Measurements from ENCODE around the gene SPRR2E. TPM values are rescaled to one million over a fixed set of nuclear protein-coding genes. Genes with fewer than 3 reads are reported as not detected.
"Not testable (repeated sequence)": the region's sequence is repeated elsewhere in the genome, so short reads cannot be mapped to it uniquely, and the experiment has no call there.

Gene SPRR2E
- total RNA-seq, 5 donors from 2014 or later (not counting 1 experiment from before 2014, with no cell fraction given): not detected

GRCh38 chr1:153056111-153056510, 38.2 kb downstream of the SPRR2E start:
- H3K4me1 Mint-ChIP-seq; H3K36me3 ChIP-seq (ENCODE audit: control insufficient read depth in 2 of 2, extremely low read depth in 1 of 2, insufficient read depth in 1 of 2, low read length in 1 of 2); H3K4me3 Mint-ChIP-seq; H3K9me3 ChIP-seq; H3K9me3 Mint-ChIP-seq; CTCF ChIA-PET; POLR2A ChIA-PET; H3K27ac ChIP-seq (ENCODE audit: low read length); H3K27ac Mint-ChIP-seq; ATAC-seq (replicated peaks in 1 of 4); H3K4me3 ChIP-seq (ENCODE audit: control insufficient read depth in 1 of 2, extremely low read depth in 1 of 2, low read length in 1 of 2); H3K27me3 ChIP-seq (replicated peaks in 1 of 2; ENCODE audit: control insufficient read depth in 2 of 2, extremely low read depth in 1 of 2, insufficient read depth in 2 of 2, low read length in 1 of 2); DNase-seq; H3K36me3 Mint-ChIP-seq; H3K4me1 ChIP-seq (ENCODE audit: control insufficient read depth in 1 of 2, extremely low read depth in 1 of 2, insufficient read depth in 2 of 2, low read length in 2 of 2): not testable (repeated sequence)
- H3K27me3 Mint-ChIP-seq: peaks cover 24 to 38% of the 10 kb centered on the region in 2 donors
- WGBS (ENCODE audit: insufficient coverage): 31% methylated on average over 3 of the region's 3 CpGs

GRCh38 chr1:153049211-153049610, 45.1 kb downstream of the SPRR2E start:
- H3K27me3 Mint-ChIP-seq: peaks cover 27 to 45% of the 10 kb centered on the region in 2 donors
- H3K36me3 Mint-ChIP-seq: no peaks in the 10 kb centered on the region
- DNase-seq: no peak
- 89% methylated on average over 1 of the region's 2 CpGs for WGBS (ENCODE audit: insufficient coverage)
- H3K4me1 Mint-ChIP-seq: no peaks in the 10 kb centered on the region
- H3K4me1 ChIP-seq (ENCODE audit: control insufficient read depth in 1 of 2, extremely low read depth in 1 of 2, insufficient read depth in 2 of 2, low read length in 2 of 2): no peaks in the 10 kb centered on the region
- H3K27ac Mint-ChIP-seq: no peak overlapping the region
- ChIA-PET POLR2A (no interaction called here), CTCF (no interaction called here)
- ATAC-seq (replicated peaks in 1 of 4): no peak
- no peak overlapping the region for H3K27ac ChIP-seq (ENCODE audit: low read length)
- peaks cover 0 to 8% (median 5%) of the 10 kb centered on the region in 3 donors for H3K9me3 Mint-ChIP-seq
- H3K36me3 ChIP-seq (ENCODE audit: control insufficient read depth in 2 of 2, extremely low read depth in 1 of 2, insufficient read depth in 1 of 2, low read length in 1 of 2): no peaks in the 10 kb centered on the region
- peaks cover 0 to 14% of the 10 kb centered on the region in 2 experiments for H3K27me3 ChIP-seq (replicated peaks in 1 of 2; ENCODE audit: control insufficient read depth in 2 of 2, extremely low read depth in 1 of 2, insufficient read depth in 2 of 2, low read length in 1 of 2)
- H3K4me3 Mint-ChIP-seq: no peak overlapping the region
- no peaks in the 10 kb centered on the region for H3K9me3 ChIP-seq
- H3K4me3 ChIP-seq (ENCODE audit: control insufficient read depth in 1 of 2, extremely low read depth in 1 of 2, low read length in 1 of 2): no peak overlapping the region

Other genes with a start within 250 kb of the SPRR2E start
- not detected for gene LCE7A, start 234.5 kb downstream of the SPRR2E start, total RNA-seq
- not detected for gene SMCP, start 216.2 kb downstream of the SPRR2E start, total RNA-seq
- not detected for gene IVL, start 186.0 kb downstream of the SPRR2E start, total RNA-seq
- gene SPRR5, start 147.3 kb downstream of the SPRR2E start, total RNA-seq: not detected
- not detected for gene SPRR4, start 123.9 kb downstream of the SPRR2E start, total RNA-seq
- not detected for gene SPRR1A, start 110.4 kb downstream of the SPRR2E start, total RNA-seq
- not detected for gene SPRR3, start 92.8 kb downstream of the SPRR2E start, total RNA-seq
- not detected for gene SPRR1B, start 63.3 kb downstream of the SPRR2E start, total RNA-seq
- not detected for gene SPRR2D, start 53.4 kb downstream of the SPRR2E start, total RNA-seq
- gene SPRR2A, start 37.0 kb downstream of the SPRR2E start, total RNA-seq: not detected
- gene SPRR2B, start 22.9 kb downstream of the SPRR2E start, total RNA-seq: not detected
- gene SPRR2F, start 19.0 kb upstream of the SPRR2E start, total RNA-seq: not detected
- not detected for gene SPRR2G, start 56.4 kb upstream of the SPRR2E start, total RNA-seq
- not detected for gene LELP1, start 108.9 kb upstream of the SPRR2E start, total RNA-seq
- gene PRR9, start 123.1 kb upstream of the SPRR2E start, total RNA-seq: not detected
- under 1 TPM in 1 of 5 donors, not detected in 4; 0.20 TPM for gene LORICRIN, start 165.2 kb upstream of the SPRR2E start, total RNA-seq
- not detected for gene PGLYRP3, start 218.4 kb upstream of the SPRR2E start, total RNA-seq